Measurements from ENCODE around the gene ITPR2. TPM values are rescaled to one million over a fixed set of nuclear protein-coding genes. Genes with fewer than 3 reads are reported as not detected.

ITPR2 gene
- polyA plus RNA-seq, 1 donor, result 12.5 TPM

DNA sequence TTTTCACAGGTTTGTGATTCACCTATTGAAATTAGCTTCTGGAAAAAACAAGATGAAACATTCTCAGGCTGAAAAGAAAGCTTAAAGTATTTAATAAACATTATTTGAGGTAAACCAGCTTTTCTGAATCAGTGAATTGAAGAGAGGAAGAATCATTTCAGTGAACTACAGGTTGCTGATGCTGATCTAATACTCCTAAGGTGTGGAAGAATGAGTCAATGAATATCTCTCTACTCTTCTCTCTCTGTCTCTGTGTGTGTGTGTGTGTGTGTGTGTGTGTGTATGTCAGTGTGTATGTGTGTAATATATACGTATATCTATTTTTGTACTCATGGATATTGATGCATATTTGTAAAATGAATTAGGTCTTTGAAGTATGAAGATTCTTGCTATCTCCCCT lies 325.4 kb downstream of the ITPR2 start:
- Histone ChIP-seq H3K9me3 (ENCODE audit: control insufficient read depth, low read depth, low read length) (no peaks in the 10 kb centered on the region), H3K4me1 (ENCODE audit: control insufficient read depth, insufficient read depth, low read length) (peaks cover 13% of the 10 kb centered on the region), H3K27ac (ENCODE audit: low read length) (no peak overlapping the region), H3K36me3 (ENCODE audit: control insufficient read depth, insufficient read depth, low read length) (no peaks in the 10 kb centered on the region), H3K4me3 (ENCODE audit: low read length) (no peak overlapping the region), H3K27me3 (ENCODE audit: control insufficient read depth, insufficient read depth, low read length) (no peaks in the 10 kb centered on the region)
- no CpG with 5 or more reads among the region's 1 CpG for WGBS (ENCODE audit: insufficient coverage, low lambda C conversion rate)
- DNase-seq, result no peak

DNA sequence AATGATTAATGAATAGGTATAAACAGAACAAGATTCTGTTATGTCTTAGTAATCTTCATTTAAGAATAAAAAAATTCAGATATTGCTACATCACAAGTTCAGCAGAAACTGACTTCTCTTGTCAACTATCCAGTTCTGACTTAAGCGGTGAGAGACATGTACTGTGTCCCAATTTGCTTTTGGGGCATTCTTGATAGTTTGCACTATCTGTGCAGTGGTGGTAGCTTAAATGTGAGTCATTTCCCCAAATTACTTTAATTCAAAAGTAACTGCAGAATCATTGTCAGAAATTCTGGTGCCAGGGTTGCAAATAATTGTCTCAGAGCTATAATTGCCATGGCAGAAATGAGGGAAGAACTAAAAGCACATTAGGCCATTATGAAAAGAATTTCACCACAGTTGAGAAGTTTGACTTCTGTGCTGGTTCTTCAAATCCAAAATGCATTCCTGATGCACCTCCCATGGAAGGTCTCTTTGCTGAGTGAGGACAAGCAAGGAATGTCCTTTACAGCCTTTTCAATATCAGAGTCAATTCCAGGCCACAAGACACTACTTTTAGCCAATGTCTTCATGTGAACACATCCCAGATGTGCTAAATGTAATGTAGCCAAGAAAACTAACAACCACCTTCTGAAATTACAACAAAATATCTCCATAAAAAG lies 332.9 kb downstream of the ITPR2 start:
- Histone ChIP-seq H3K27me3 (ENCODE audit: control insufficient read depth, insufficient read depth, low read length) (no peaks in the 10 kb centered on the region), H3K36me3 (ENCODE audit: control insufficient read depth, insufficient read depth, low read length) (no peaks in the 10 kb centered on the region), H3K4me3 (ENCODE audit: low read length) (no peak overlapping the region), H3K27ac (ENCODE audit: low read length) (no peak overlapping the region), H3K4me1 (ENCODE audit: control insufficient read depth, insufficient read depth, low read length) (no peaks in the 10 kb centered on the region), H3K9me3 (ENCODE audit: control insufficient read depth, low read depth, low read length) (no peaks in the 10 kb centered on the region)
- DNase-seq, result no peak
- WGBS (ENCODE audit: insufficient coverage, low lambda C conversion rate), result no CpG with 5 or more reads among the region's 1 CpG

DNA sequence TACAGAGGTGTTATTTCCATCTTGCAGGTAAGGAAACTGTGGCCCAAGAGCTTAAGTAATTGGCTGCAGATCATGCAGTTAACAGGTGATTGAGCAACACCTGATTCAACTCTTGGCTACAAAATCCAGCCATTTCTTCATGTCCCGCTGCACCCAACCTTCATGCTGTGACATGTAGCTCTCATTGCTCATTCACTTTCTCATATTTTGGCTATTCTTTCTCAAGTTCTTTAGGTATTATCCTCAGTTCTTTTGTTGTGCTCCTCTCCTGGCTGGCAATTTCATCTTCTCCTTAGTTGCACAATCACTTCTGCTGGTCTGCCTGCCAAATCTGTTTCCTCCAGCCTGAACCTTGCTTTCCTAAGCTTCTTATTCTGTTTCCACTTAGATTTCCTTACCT lies 336.8 kb downstream of the ITPR2 start:
- Histone ChIP-seq H3K9me3 (ENCODE audit: control insufficient read depth, low read depth, low read length) (no peaks in the 10 kb centered on the region), H3K4me3 (ENCODE audit: low read length) (no peak overlapping the region), H3K27ac (ENCODE audit: low read length) (no peak overlapping the region), H3K27me3 (ENCODE audit: control insufficient read depth, insufficient read depth, low read length) (no peaks in the 10 kb centered on the region), H3K4me1 (ENCODE audit: control insufficient read depth, insufficient read depth, low read length) (no peaks in the 10 kb centered on the region), H3K36me3 (ENCODE audit: control insufficient read depth, insufficient read depth, low read length) (no peaks in the 10 kb centered on the region)
- WGBS (ENCODE audit: insufficient coverage, low lambda C conversion rate), result no CpG with 5 or more reads among the region's 1 CpG
- no peak for DNase-seq

DNA sequence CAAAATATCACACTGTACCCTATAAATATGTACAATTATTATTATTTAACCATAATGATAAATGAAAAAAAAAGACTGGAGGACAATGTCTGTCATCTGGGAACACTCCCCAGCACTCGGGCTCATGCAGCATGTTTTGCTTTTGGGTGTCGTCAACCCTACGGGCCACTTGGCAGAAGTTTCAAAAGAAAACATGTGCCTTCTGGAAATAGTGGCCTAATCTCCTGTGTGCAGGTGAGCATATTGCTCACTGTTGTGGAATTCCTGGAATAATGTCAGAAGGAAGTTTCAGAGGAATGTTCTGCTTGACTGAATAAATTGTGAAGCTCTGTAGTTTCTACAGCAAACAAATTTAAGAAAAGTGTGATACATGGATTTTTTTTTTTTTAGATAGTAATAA lies 339.3 kb downstream of the ITPR2 start:
- H3K9me3 ChIP-seq (ENCODE audit: control insufficient read depth, low read depth, low read length), result no peaks in the 10 kb centered on the region
- no peak for DNase-seq
- no peaks in the 10 kb centered on the region for H3K36me3 ChIP-seq (ENCODE audit: control insufficient read depth, insufficient read depth, low read length)
- WGBS (ENCODE audit: insufficient coverage, low lambda C conversion rate), result no CpG with 5 or more reads among the region's 3 CpGs
- H3K27me3 ChIP-seq (ENCODE audit: control insufficient read depth, insufficient read depth, low read length), result no peaks in the 10 kb centered on the region
- no peaks in the 10 kb centered on the region for H3K4me1 ChIP-seq (ENCODE audit: control insufficient read depth, insufficient read depth, low read length)
- no peak overlapping the region for H3K4me3 ChIP-seq (ENCODE audit: low read length)
- no peak overlapping the region for H3K27ac ChIP-seq (ENCODE audit: low read length)

DNA sequence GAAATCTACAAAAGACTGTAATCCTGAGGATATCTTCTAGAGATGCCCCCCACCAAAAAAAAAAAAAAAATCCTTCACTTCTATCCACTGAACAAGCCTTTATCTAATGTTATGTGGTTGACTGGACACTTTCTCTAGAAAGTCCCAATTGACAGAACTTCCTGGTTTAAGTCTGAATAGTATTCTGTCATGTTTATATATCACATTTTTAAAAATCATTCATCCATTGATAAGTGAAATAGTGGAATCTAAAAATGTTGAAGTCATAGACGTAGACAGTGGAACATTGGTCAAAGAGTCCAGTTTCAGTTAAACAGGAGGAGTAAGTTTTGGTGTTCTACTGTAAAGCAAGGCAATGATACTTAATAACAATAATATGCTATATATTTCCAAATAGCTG lies 340.6 kb downstream of the ITPR2 start:
- no peaks in the 10 kb centered on the region for H3K9me3 ChIP-seq (ENCODE audit: control insufficient read depth, low read depth, low read length)
- WGBS (ENCODE audit: insufficient coverage, low lambda C conversion rate), result 83% methylated on average over 1 of the region's 1 CpG
- H3K27ac ChIP-seq (ENCODE audit: low read length), result no peak overlapping the region
- no peaks in the 10 kb centered on the region for H3K27me3 ChIP-seq (ENCODE audit: control insufficient read depth, insufficient read depth, low read length)
- H3K4me1 ChIP-seq (ENCODE audit: control insufficient read depth, insufficient read depth, low read length), result no peaks in the 10 kb centered on the region
- no peak overlapping the region for H3K4me3 ChIP-seq (ENCODE audit: low read length)
- no peak for DNase-seq
- H3K36me3 ChIP-seq (ENCODE audit: control insufficient read depth, insufficient read depth, low read length), result no peaks in the 10 kb centered on the region

DNA sequence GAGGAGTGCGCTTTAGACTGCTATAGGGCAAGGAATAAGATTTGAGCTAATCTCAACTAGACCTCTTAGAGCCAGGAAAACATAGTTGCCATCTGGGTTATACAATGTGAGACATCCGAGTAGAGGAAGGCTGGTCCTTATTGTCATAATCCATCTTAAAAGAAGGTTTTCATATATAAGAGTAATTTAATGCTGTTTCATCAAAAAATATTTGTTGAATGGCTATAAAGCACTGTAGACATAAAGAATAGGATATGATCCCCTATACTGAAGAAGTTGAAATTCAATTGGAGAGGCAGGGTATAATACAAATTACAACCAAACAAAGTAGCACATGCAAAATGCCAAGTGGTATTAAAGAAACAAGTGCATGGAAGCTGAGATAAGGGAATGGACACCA lies 343.1 kb downstream of the ITPR2 start:
- no peak overlapping the region for H3K27ac ChIP-seq (ENCODE audit: low read length)
- DNase-seq, result no peak
- no peaks in the 10 kb centered on the region for H3K27me3 ChIP-seq (ENCODE audit: control insufficient read depth, insufficient read depth, low read length)
- H3K9me3 ChIP-seq (ENCODE audit: control insufficient read depth, low read depth, low read length), result no peaks in the 10 kb centered on the region
- no peaks in the 10 kb centered on the region for H3K4me1 ChIP-seq (ENCODE audit: control insufficient read depth, insufficient read depth, low read length)
- H3K36me3 ChIP-seq (ENCODE audit: control insufficient read depth, insufficient read depth, low read length), result peaks cover 3% of the 10 kb centered on the region
- no peak overlapping the region for H3K4me3 ChIP-seq (ENCODE audit: low read length)
- WGBS (ENCODE audit: insufficient coverage, low lambda C conversion rate), result 83% methylated on average over 1 of the region's 2 CpGs

DNA sequence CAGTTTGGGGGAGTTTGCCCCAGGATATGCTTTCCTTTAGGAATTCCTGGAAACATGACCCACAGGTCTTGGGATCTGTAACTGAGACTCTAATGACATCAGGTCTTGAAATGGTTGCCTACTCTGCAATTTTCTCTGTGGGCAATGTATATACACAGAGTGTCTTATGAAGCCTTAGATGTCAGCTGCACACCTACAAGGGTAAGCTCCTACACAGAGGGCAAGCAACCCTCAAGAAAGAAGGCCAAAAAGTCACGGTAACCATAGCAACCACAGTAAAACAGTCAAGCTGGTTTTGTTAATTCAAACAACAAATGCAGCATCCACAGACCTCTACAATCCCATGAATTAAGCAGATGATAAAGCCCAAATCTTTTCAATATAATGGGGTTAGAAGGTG lies 344.6 kb downstream of the ITPR2 start:
- no peak overlapping the region for H3K27ac ChIP-seq (ENCODE audit: low read length)
- WGBS (ENCODE audit: insufficient coverage, low lambda C conversion rate), result 100% methylated on average over 1 of the region's 1 CpG
- no peaks in the 10 kb centered on the region for H3K4me1 ChIP-seq (ENCODE audit: control insufficient read depth, insufficient read depth, low read length)
- H3K36me3 ChIP-seq (ENCODE audit: control insufficient read depth, insufficient read depth, low read length), result peaks cover 5% of the 10 kb centered on the region
- DNase-seq, result no peak
- H3K27me3 ChIP-seq (ENCODE audit: control insufficient read depth, insufficient read depth, low read length), result no peaks in the 10 kb centered on the region
- H3K9me3 ChIP-seq (ENCODE audit: control insufficient read depth, low read depth, low read length), result no peaks in the 10 kb centered on the region
- no peak overlapping the region for H3K4me3 ChIP-seq (ENCODE audit: low read length)

DNA sequence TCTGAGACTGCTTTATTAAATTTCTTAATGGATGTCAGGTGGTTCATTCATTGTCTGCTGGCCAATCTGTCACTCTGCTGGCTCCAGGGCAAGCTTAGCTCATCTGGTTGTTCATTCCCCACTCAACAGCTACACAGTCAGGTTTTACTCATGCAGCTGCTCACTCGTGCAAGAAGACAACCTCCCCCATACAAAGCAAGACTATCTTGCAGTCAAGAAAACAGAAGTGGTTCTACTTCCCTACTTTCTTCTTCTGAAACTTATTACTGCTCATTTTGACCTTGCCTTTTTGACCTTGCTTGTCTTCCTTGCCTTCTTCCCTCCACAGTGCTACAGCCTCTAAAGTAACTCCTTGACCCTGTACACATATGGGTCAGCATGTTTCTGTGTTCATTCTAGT lies 359.7 kb downstream of the ITPR2 start:
- DNase-seq, result no peak
- Histone ChIP-seq H3K36me3 (ENCODE audit: control insufficient read depth, insufficient read depth, low read length) (peaks cover 4% of the 10 kb centered on the region), H3K27ac (ENCODE audit: low read length) (no peak overlapping the region), H3K4me1 (ENCODE audit: control insufficient read depth, insufficient read depth, low read length) (no peaks in the 10 kb centered on the region), H3K4me3 (ENCODE audit: low read length) (no peak overlapping the region), H3K27me3 (ENCODE audit: control insufficient read depth, insufficient read depth, low read length) (no peaks in the 10 kb centered on the region), H3K9me3 (ENCODE audit: control insufficient read depth, low read depth, low read length) (no peaks in the 10 kb centered on the region)
- no CpG with 5 or more reads among the region's 1 CpG for WGBS (ENCODE audit: insufficient coverage, low lambda C conversion rate)

DNA sequence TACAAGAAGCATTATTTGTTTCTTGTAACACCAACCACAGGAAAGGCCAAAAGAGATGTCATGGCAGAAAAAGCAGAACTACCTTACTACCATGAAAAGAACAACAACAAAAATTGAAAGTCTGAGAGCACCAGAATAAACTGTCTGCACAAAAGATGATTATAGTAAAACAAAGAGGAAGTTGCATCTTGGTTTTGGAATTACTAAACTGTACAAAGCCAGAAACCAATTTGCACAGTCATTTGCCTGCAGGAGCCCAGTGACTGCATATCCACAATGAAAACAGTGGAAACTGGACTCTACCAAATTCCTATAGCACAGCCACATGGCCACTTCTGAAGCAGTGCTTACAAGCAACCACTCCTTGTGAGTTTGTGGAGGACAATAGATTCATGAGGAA lies 361.4 kb downstream of the ITPR2 start:
- no peak for DNase-seq
- Histone ChIP-seq H3K9me3 (ENCODE audit: control insufficient read depth, low read depth, low read length) (no peaks in the 10 kb centered on the region), H3K27me3 (ENCODE audit: control insufficient read depth, insufficient read depth, low read length) (no peaks in the 10 kb centered on the region), H3K4me1 (ENCODE audit: control insufficient read depth, insufficient read depth, low read length) (no peaks in the 10 kb centered on the region), H3K4me3 (ENCODE audit: low read length) (no peak overlapping the region), H3K27ac (ENCODE audit: low read length) (no peak overlapping the region), H3K36me3 (ENCODE audit: control insufficient read depth, insufficient read depth, low read length) (peaks cover 4% of the 10 kb centered on the region)

DNA sequence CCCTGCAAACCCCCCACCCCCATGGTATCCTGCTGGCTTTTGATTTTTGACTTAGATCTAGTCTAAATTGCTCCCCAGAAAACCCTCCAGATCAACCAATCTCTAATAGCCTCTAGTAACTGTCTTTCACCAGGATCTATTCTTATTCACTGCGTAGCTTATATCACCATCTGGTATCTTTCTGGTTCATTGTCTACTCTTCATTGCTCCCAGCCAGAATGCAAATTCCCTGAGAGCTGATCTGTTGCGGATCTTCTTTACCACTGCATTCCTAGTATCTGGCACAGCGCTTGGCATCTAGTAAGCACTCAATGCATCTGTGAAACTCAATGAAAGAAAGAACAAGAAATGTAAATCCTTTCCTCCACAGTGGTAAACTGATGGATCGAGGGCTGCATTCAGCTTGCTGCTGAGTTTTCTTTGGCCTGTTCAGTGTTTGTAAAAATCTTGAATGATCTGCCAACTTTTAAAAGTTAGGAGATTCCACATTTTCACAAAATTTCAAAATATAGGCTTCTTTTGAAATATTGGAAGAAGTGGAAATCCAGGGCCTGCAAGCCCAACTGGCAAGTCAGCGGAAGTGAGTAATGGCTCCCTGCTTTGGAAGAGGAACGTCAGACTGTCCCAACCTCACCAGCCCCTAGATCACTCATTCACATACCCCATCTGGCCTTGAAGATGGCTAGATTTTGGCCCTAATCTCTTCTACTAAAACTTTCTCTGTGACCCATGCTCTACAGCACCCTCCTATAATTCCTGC lies 363.4 kb downstream of the ITPR2 start:
- Histone ChIP-seq H3K27ac (ENCODE audit: low read length) (no peak overlapping the region), H3K27me3 (ENCODE audit: control insufficient read depth, insufficient read depth, low read length) (no peaks in the 10 kb centered on the region), H3K4me1 (ENCODE audit: control insufficient read depth, insufficient read depth, low read length) (no peaks in the 10 kb centered on the region), H3K36me3 (ENCODE audit: control insufficient read depth, insufficient read depth, low read length) (no peaks in the 10 kb centered on the region), H3K9me3 (ENCODE audit: control insufficient read depth, low read depth, low read length) (no peaks in the 10 kb centered on the region), H3K4me3 (ENCODE audit: low read length) (no peak overlapping the region)
- no peak for DNase-seq
- 100% methylated on average over 2 of the region's 6 CpGs for WGBS (ENCODE audit: insufficient coverage, low lambda C conversion rate)

DNA sequence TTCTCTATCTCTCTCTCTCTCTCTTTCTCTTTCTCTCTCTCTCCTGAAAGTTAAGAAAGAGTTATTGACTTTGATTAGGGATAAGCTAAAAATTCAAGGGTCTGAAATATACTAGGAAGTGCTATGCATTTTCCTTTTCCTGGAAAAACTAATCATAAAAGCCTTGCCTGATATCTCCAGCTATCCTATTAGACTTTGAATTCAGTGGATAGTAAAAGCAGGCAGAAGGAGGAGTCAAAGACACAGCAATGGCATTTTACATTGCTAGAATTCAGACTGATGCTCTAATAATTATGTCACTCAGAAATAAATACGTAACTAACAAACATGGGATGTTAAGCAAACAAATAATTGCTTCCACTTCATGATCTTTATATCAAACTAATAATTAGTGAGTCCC lies 365.6 kb downstream of the ITPR2 start:
- no peaks in the 10 kb centered on the region for H3K27me3 ChIP-seq (ENCODE audit: control insufficient read depth, insufficient read depth, low read length)
- H3K4me3 ChIP-seq (ENCODE audit: low read length), result no peak overlapping the region
- no peak overlapping the region for H3K27ac ChIP-seq (ENCODE audit: low read length)
- no peaks in the 10 kb centered on the region for H3K9me3 ChIP-seq (ENCODE audit: control insufficient read depth, low read depth, low read length)
- WGBS (ENCODE audit: insufficient coverage, low lambda C conversion rate), result no CpG with 5 or more reads among the region's 1 CpG
- DNase-seq, result peak; percentile 16 to 69
- no peaks in the 10 kb centered on the region for H3K4me1 ChIP-seq (ENCODE audit: control insufficient read depth, insufficient read depth, low read length)
- H3K36me3 ChIP-seq (ENCODE audit: control insufficient read depth, insufficient read depth, low read length), result no peaks in the 10 kb centered on the region

Data from large intestine (tissue), 3 donors.